HuH-7.5 (cell line): ENCODE results near the gene TM2D1.

Experiments used
- DNase-seq: peaks from one replicate; pipeline ENCODE4 v3.0.0; 2011; ENCODE audit warnings: low spot score

TM2D1 gene

GRCh38 chr1:61644303-61644702, 80.6 kb downstream of the TM2D1 start:
- no peak for DNase-seq

GRCh38 chr1:61642475-61643232, 82.3 kb downstream of the TM2D1 start:
- no peak for DNase-seq

GRCh38 chr1:61641578-61642336, 83.2 kb downstream of the TM2D1 start:
- peak; percentile 60 for DNase-seq

GRCh38 chr1:61640531-61641530, 84.1 kb downstream of the TM2D1 start:
- no peak for DNase-seq

GRCh38 chr1:61639608-61640336, 85.2 kb downstream of the TM2D1 start:
- DNase-seq = no peak

- DNase-seq = no peak
Observed at GRCh38 chr1:61638911-61639605, 85.9 kb downstream of the TM2D1 start.

- no peak for DNase-seq
Observed at GRCh38 chr1:61638296-61638695, 86.6 kb downstream of the TM2D1 start.

GRCh38 chr1:61637470-61637869, 87.5 kb downstream of the TM2D1 start:
- DNase-seq = no peak

- DNase-seq = no peak
Observed at GRCh38 chr1:61636814-61637213, 88.1 kb downstream of the TM2D1 start.

GRCh38 chr1:61636376-61636775, 88.6 kb downstream of the TM2D1 start:
- DNase-seq = no peak

GRCh38 chr1:61635557-61635956, 89.4 kb downstream of the TM2D1 start:
- no peak for DNase-seq

GRCh38 chr1:61631436-61631835, 93.5 kb downstream of the TM2D1 start:
- no peak for DNase-seq
